Measurements from ENCODE around the gene PTPRT. TPM values are rescaled to one million over a fixed set of nuclear protein-coding genes. Genes with fewer than 3 reads are reported as not detected.

The PTPRT gene
- total and polyA plus RNA-seq, 2 of the 4 experiments (the other 2 are of a cell fraction), result not detected

- TF ChIP-seq POLR2A (IDR thresholded peaks at IDR 0.05; ENCODE audit: low read depth, low read length) (no peak), BHLHE40 (IDR thresholded peaks at IDR 0.05; ENCODE audit: low read depth, low read length) (no peak), MAFK (IDR thresholded peaks at IDR 0.05; ENCODE audit: low read depth, low read length) (no peak), RCOR1 (IDR thresholded peaks at IDR 0.05; ENCODE audit: insufficient replicate concordance, low read length) (no peak), MXI1 (IDR thresholded peaks at IDR 0.05; ENCODE audit: borderline replicate concordance, low read depth, low read length) (no peak), CHD1 (IDR thresholded peaks at IDR 0.05; ENCODE audit: low read depth, low read length) (no peak), RAD21 (IDR thresholded peaks at IDR 0.05; ENCODE audit: low read length) (no peak)
- BruUV-seq (replicated peaks), result no TSS peak
- Histone ChIP-seq H3K36me3 (ENCODE audit: control insufficient read depth, insufficient read depth, low read length) (no peaks in the 10 kb centered on the region), H4K91ac (ENCODE audit: insufficient read depth, low read depth, low read length) (no peak overlapping the region), H3K9ac (ENCODE audit: low read depth, low read length) (no peak overlapping the region), H2BK5ac (ENCODE audit: low read depth, low read length, poor library complexity, severe bottlenecking) (no peak overlapping the region), H3K9me3 (ENCODE audit: control insufficient read depth, insufficient read depth, low read length) (peaks cover 9% of the 10 kb centered on the region), H3K4me2 (ENCODE audit: low read depth, low read length) (no peak overlapping the region), H2AK5ac (ENCODE audit: low read depth, low read length) (no peak overlapping the region), H2BK120ac (ENCODE audit: low read depth, low read length) (no peak overlapping the region), H4K8ac (ENCODE audit: low read depth in 2 of 2, low read length in 2 of 2) (no peak overlapping the region), H2AFZ (replicated peaks; ENCODE audit: low read length, poor library complexity) (no peak overlapping the region), H4K20me1 (ENCODE audit: insufficient read depth, low read length) (no peaks in the 10 kb centered on the region), H3K4me1 (ENCODE audit: control insufficient read depth, insufficient read depth, low read length) (no peaks in the 10 kb centered on the region), H3K18ac (ENCODE audit: low read depth, low read length) (no peak overlapping the region), H3K27me3 (ENCODE audit: control insufficient read depth, insufficient read depth, low read length) (no peaks in the 10 kb centered on the region), H3K4ac (ENCODE audit: low read depth, low read length) (no peak overlapping the region), H3K79me1 (ENCODE audit: low read depth in 1 of 2, low read length in 2 of 2) (no peaks in the 10 kb centered on the region), H3K4me3 (ENCODE audit: insufficient read depth, low read depth, low read length) (no peak overlapping the region), H3K23ac (ENCODE audit: low read depth, low read length) (no peak overlapping the region), H3K9me1 (ENCODE audit: insufficient read depth, low read length) (no peaks in the 10 kb centered on the region), H4K5ac (ENCODE audit: low read depth, low read length) (no peak overlapping the region), H2BK20ac (ENCODE audit: low read depth, low read length) (no peak overlapping the region), H3K56ac (ENCODE audit: extremely low read depth, insufficient read depth, low read length) (no peak overlapping the region), H2BK15ac (ENCODE audit: low read depth, low read length) (no peak overlapping the region), H2AK9ac (replicated peaks; ENCODE audit: low read depth, low read length, poor library complexity) (no peak overlapping the region), H3K27ac (ENCODE audit: insufficient read depth, low read length) (no peak overlapping the region), H3K14ac (replicated peaks; ENCODE audit: low read depth, low read length) (no peak overlapping the region)
- ChIA-PET POLR2A (ENCODE audit: unreplicated experiment) (no interaction called here), CTCF (no interaction called here)
- dilution Hi-C loops (cut with HindIII; ENCODE audit: low sequenced_read_pairs, unreplicated experiment), result no loop called here
- ATAC-seq (ENCODE audit: low read depth) (no peak), DNase-seq (no peak)
- intact Hi-C loops (cut with micrococcal nuclease), result no loop called here
- in situ Hi-C loops (cut with MboI; ENCODE audit: low sequenced_read_pairs), result no loop called here
- no CpG with 5 or more reads among the region's 6 CpGs for whole genome bisulfite sequencing, 2 experiments (ENCODE audit: extremely low coverage in 2 of 2, insufficient read length in 1 of 2)
Observed at GRCh38 chr20:43003318-43003944, 186.3 kb downstream of the PTPRT start.

All from IMR-90 (cell line).